Measurements from ENCODE around the gene MAPK13.

Gene MAPK13

DNA sequence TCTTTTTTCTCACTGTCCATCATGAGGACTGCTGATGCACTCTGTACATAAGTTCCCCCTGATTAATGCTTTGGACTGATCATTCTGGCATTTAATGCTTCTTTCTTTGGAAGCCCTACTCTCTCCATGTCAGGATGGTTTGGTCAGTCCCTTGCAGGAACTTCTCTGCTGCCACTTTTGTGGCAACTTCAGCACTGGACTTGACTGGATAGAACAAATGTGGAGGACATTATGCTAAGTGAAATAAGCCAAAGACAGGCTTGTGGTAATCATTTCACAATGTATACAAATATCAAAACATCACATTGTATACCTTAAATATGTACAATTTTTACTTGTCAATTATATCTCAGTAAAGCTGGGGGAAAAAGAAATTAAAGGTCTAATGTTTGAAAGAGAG lies 54.0 kb downstream of the MAPK13 start:
- Histone ChIP-seq H3K4me3 (ENCODE audit: low read depth, low read length) (no peak overlapping the region), H3K27ac (ENCODE audit: extremely low read depth, low read depth, low read length) (no peak overlapping the region), H3K36me3 (ENCODE audit: control insufficient read depth in 2 of 2, insufficient read depth in 1 of 2, low read length in 2 of 2) (no peaks in the 10 kb centered on the region; a peak in 1 of 3 replicates), H3K4me1 (ENCODE audit: control insufficient read depth, insufficient read depth, low read length) (no peaks in the 10 kb centered on the region), H3K9me3 (ENCODE audit: control insufficient read depth, insufficient read depth, low read depth, low read length) (no peaks in the 10 kb centered on the region)
- ChIA-PET CTCF (interaction anchor here (0.6 kb wide), 1 partner anchor 155 kb away, joined by 3 read pairs; no protein-coding TSS in a partner anchor), POLR2A (no interaction called here)
- TF ChIP-seq ZNF174 (tag by site-specific recombination; IDR thresholded peaks at IDR 0.05) (no peak), SALL2 (tag by site-specific recombination; IDR thresholded peaks at IDR 0.05; ENCODE audit: borderline replicate concordance) (no peak), ZNF664 (tag by site-specific recombination; IDR thresholded peaks at IDR 0.05) (0 out of 2 replicates have a peak, but pooled peaks have one; percentile 26), ZNF112 (tag by site-specific recombination; IDR thresholded peaks at IDR 0.05) (no peak), ZNF23 (tag by site-specific recombination; IDR thresholded peaks at IDR 0.05; ENCODE audit: borderline replicate concordance) (no peak)
- TF ChIP-seq, protein P1, sequence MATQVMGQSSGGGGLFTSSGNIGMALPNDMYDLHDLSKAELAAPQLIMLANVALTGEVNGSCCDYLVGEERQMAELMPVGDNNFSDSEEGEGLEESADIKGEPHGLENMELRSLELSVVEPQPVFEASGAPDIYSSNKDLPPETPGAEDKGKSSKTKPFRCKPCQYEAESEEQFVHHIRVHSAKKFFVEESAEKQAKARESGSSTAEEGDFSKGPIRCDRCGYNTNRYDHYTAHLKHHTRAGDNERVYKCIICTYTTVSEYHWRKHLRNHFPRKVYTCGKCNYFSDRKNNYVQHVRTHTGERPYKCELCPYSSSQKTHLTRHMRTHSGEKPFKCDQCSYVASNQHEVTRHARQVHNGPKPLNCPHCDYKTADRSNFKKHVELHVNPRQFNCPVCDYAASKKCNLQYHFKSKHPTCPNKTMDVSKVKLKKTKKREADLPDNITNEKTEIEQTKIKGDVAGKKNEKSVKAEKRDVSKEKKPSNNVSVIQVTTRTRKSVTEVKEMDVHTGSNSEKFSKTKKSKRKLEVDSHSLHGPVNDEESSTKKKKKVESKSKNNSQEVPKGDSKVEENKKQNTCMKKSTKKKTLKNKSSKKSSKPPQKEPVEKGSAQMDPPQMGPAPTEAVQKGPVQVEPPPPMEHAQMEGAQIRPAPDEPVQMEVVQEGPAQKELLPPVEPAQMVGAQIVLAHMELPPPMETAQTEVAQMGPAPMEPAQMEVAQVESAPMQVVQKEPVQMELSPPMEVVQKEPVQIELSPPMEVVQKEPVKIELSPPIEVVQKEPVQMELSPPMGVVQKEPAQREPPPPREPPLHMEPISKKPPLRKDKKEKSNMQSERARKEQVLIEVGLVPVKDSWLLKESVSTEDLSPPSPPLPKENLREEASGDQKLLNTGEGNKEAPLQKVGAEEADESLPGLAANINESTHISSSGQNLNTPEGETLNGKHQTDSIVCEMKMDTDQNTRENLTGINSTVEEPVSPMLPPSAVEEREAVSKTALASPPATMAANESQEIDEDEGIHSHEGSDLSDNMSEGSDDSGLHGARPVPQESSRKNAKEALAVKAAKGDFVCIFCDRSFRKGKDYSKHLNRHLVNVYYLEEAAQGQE (tag by site-specific recombination; IDR thresholded peaks at IDR 0.05): peak; percentile 55; the same call in 1 of the 2 replicates

DNA sequence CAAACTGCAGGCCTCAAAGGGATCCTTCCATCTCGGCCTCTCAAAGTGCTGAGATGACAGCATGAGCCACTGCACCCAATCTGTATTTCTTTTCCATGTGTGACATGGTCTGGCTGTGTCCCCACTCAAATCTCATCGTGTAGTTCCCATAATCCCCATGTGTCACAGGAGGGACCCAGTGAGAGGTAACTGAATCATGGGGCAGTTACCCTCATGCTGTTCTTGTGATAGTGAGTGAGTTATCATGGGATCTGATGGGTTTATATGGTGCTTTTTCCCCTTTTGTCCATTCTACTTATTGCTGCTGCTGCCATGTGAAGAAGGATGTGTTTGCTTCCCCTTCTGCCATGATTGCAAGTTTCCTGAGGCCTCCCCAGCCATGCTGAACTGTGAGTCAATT lies 55.9 kb downstream of the MAPK13 start:
- Histone ChIP-seq H3K4me3 (ENCODE audit: low read depth, low read length) (no peak overlapping the region), H3K27ac (ENCODE audit: extremely low read depth, low read depth, low read length) (no peak overlapping the region), H3K9me3 (ENCODE audit: control insufficient read depth, insufficient read depth, low read depth, low read length) (no peaks in the 10 kb centered on the region), H3K4me1 (ENCODE audit: control insufficient read depth, insufficient read depth, low read length) (no peaks in the 10 kb centered on the region), H3K36me3 (ENCODE audit: control insufficient read depth in 2 of 2, insufficient read depth in 1 of 2, low read length in 2 of 2) (no peaks in the 10 kb centered on the region; a peak in 1 of 3 replicates)
- POLR2A ChIA-PET: no interaction called here
- CTCF ChIA-PET: no interaction called here
- TF ChIP-seq ZIC2 (tag by site-specific recombination; IDR thresholded peaks at IDR 0.05): peak; percentile 18; the same call in 1 of the 2 replicates
- no peak for TF ChIP-seq ZNF274 (IDR thresholded peaks at IDR 0.05; ENCODE audit: low read length)
- no peak for TF ChIP-seq ZNF274 (tag by site-specific recombination; IDR thresholded peaks at IDR 0.05; ENCODE audit: borderline replicate concordance)

DNA sequence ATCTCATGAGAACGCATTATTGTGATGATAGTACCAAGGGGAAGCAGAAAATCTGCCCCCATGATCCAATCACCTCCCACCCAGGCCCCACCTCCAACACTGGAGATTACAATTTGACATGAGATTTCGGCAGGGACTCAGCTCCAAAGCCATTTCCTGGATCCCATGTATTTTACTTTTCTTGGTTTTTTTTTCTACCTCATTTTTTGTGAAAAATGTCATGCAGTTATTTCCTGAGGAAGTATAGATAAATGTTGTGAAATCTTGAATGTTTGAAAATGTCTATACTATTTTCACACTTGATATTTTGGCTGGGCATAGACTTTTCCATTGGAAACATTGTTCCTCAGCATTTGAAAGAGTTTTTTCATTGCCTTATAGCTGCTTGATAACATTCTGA lies 57.1 kb downstream of the MAPK13 start:
- TF ChIP-seq ZBTB48 (tag by site-specific recombination; IDR thresholded peaks at IDR 0.05) (no peak), ZNF701 (tag by site-specific recombination; IDR thresholded peaks at IDR 0.05) (no peak), RBAK (tag by site-specific recombination; IDR thresholded peaks at IDR 0.05) (no peak), ZNF433 (tag by site-specific recombination; IDR thresholded peaks at IDR 0.05; ENCODE audit: low read depth) (no peak), ZNF610 (tag by site-specific recombination; IDR thresholded peaks at IDR 0.05; ENCODE audit: borderline replicate concordance) (no peak), ZNF792 (tag by site-specific recombination; IDR thresholded peaks at IDR 0.05) (no peak), ZNF248 (tag by site-specific recombination; IDR thresholded peaks at IDR 0.05) (no peak), KLF8 (tag by site-specific recombination; IDR thresholded peaks at IDR 0.05) (no peak), ZNF223 (tag by site-specific recombination; IDR thresholded peaks at IDR 0.05) (no peak), ZNF747 (tag by site-specific recombination; IDR thresholded peaks at IDR 0.05) (no peak), ZNF423 (tag by site-specific recombination; IDR thresholded peaks at IDR 0.05) (no peak), ZNF785 (tag by site-specific recombination; IDR thresholded peaks at IDR 0.05) (no peak), ZNF629 (tag by site-specific recombination; IDR thresholded peaks at IDR 0.05) (no peak)
- TF ChIP-seq, protein P2, sequence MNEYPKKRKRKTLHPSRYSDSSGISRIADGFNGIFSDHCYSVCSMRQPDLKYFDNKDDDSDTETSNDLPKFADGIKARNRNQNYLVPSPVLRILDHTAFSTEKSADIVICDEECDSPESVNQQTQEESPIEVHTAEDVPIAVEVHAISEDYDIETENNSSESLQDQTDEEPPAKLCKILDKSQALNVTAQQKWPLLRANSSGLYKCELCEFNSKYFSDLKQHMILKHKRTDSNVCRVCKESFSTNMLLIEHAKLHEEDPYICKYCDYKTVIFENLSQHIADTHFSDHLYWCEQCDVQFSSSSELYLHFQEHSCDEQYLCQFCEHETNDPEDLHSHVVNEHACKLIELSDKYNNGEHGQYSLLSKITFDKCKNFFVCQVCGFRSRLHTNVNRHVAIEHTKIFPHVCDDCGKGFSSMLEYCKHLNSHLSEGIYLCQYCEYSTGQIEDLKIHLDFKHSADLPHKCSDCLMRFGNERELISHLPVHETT (tag by site-specific recombination; IDR thresholded peaks at IDR 0.05): no peak
- TF ChIP-seq, protein P3, sequence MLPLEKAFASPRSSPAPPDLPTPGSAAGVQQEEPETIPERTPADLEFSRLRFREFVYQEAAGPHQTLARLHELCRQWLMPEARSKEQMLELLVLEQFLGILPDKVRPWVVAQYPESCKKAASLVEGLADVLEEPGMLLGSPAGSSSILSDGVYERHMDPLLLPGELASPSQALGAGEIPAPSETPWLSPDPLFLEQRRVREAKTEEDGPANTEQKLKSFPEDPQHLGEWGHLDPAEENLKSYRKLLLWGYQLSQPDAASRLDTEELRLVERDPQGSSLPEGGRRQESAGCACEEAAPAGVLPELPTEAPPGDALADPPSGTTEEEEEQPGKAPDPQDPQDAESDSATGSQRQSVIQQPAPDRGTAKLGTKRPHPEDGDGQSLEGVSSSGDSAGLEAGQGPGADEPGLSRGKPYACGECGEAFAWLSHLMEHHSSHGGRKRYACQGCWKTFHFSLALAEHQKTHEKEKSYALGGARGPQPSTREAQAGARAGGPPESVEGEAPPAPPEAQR (tag by site-specific recombination; IDR thresholded peaks at IDR 0.05): no peak
- TF ChIP-seq, protein P4, sequence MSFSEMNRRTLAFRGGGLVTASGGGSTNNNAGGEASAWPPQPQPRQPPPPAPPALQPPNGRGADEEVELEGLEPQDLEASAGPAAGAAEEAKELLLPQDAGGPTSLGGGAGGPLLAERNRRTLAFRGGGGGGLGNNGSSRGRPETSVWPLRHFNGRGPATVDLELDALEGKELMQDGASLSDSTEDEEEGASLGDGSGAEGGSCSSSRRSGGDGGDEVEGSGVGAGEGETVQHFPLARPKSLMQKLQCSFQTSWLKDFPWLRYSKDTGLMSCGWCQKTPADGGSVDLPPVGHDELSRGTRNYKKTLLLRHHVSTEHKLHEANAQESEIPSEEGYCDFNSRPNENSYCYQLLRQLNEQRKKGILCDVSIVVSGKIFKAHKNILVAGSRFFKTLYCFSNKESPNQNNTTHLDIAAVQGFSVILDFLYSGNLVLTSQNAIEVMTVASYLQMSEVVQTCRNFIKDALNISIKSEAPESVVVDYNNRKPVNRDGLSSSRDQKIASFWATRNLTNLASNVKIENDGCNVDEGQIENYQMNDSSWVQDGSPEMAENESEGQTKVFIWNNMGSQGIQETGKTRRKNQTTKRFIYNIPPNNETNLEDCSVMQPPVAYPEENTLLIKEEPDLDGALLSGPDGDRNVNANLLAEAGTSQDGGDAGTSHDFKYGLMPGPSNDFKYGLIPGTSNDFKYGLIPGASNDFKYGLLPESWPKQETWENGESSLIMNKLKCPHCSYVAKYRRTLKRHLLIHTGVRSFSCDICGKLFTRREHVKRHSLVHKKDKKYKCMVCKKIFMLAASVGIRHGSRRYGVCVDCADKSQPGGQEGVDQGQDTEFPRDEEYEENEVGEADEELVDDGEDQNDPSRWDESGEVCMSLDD (tag by site-specific recombination; IDR thresholded peaks at IDR 0.05): no peak
- Histone ChIP-seq H3K9me3 (ENCODE audit: control insufficient read depth, insufficient read depth, low read depth, low read length) (no peaks in the 10 kb centered on the region), H3K36me3 (ENCODE audit: control insufficient read depth in 2 of 2, insufficient read depth in 1 of 2, low read length in 2 of 2) (no peaks in the 10 kb centered on the region; a peak in 1 of 3 replicates), H3K4me3 (ENCODE audit: low read depth, low read length) (no peak overlapping the region), H3K27ac (ENCODE audit: extremely low read depth, low read depth, low read length) (no peak overlapping the region), H3K4me1 (ENCODE audit: control insufficient read depth, insufficient read depth, low read length) (no peaks in the 10 kb centered on the region)
- POLR2A ChIA-PET: no interaction called here
- CTCF ChIA-PET: interaction anchor here (1.7 kb wide), 1 partner anchor 154 kb away, joined by 3 read pairs; no protein-coding TSS in a partner anchor

All from HEK293 (cell line).